Measurements from ENCODE around the gene FAM83D. TPM values are rescaled to one million over a fixed set of nuclear protein-coding genes. Genes with fewer than 3 reads are reported as not detected.

Gene FAM83D
- total RNA-seq, 1 experiment from 2014 or later: 48.1 TPM

GRCh38 chr20:38893565-38894090 is 32.6 kb upstream of the FAM83D start:
- no peaks in the 10 kb centered on the region for H3K9me3 ChIP-seq (ENCODE audit: control insufficient read depth, low read depth, low read length)
- no peak overlapping the region for H2BK15ac ChIP-seq (ENCODE audit: low read depth, low read length)
- no peak overlapping the region for H3K18ac ChIP-seq (ENCODE audit: insufficient read length, low read depth, low read length)
- H3K27me3 ChIP-seq (ENCODE audit: insufficient read depth, low read length): no peaks in the 10 kb centered on the region
- H2BK120ac ChIP-seq (ENCODE audit: low read depth, low read length, poor library complexity, severe bottlenecking): no peak overlapping the region
- peak; percentile 88 for DNase-seq
- H3K4me3 Mint-ChIP-seq: peak overlapping the region; percentile 14 to 40; a peak in 1 of 5 replicates
- no peak overlapping the region for H4K8ac ChIP-seq (replicated peaks; ENCODE audit: insufficient read length, low read depth, low read length)
- no peak overlapping the region for H2BK12ac ChIP-seq (ENCODE audit: insufficient read length, low read depth, low read length)
- H3K4me1 ChIP-seq (ENCODE audit: insufficient read depth, low read length): peaks cover 3% of the 10 kb centered on the region; the same call in 1 of the 2 replicates
- H3K79me1 ChIP-seq (ENCODE audit: insufficient read depth, low read depth, low read length, poor library complexity, severe bottlenecking): no peaks in the 10 kb centered on the region
- H2BK5ac ChIP-seq (ENCODE audit: insufficient read length, low read length): no peak overlapping the region
- peaks cover 18 to 19% of the 10 kb centered on the region in 2 experiments for H3K4me1 Mint-ChIP-seq
- peaks cover 1% of the 10 kb centered on the region; the same call in 1 of the 2 replicates for H3K27me3 Mint-ChIP-seq (ENCODE audit: low read depth)
- H3K9ac ChIP-seq (ENCODE audit: extremely low read depth, insufficient read length, low read length): no peak overlapping the region
- H3K9me3 Mint-ChIP-seq: no peaks in the 10 kb centered on the region
- peaks cover 5% of the 10 kb centered on the region for H3K23me2 ChIP-seq (ENCODE audit: insufficient read length, low read depth, low read length, poor library complexity, severe bottlenecking)
- no peak overlapping the region for H3K27ac Mint-ChIP-seq
- H3K23ac ChIP-seq (ENCODE audit: insufficient read length, low read depth, low read length): no peak overlapping the region
- peak overlapping the region; percentile 48 for H3K4me2 ChIP-seq (ENCODE audit: insufficient read depth, insufficient read length, low read length)
- no peak overlapping the region for H4K91ac ChIP-seq (ENCODE audit: insufficient read length, low read depth, low read length)
- no peaks in the 10 kb centered on the region for H3K79me2 ChIP-seq (ENCODE audit: insufficient read depth, low read length)
- peak; percentile 97 for TF ChIP-seq CTCF (conservative IDR thresholded peaks at IDR 0.05)
- no peak overlapping the region for H4K5ac ChIP-seq (ENCODE audit: insufficient read length, low read depth, low read length)
- H3K14ac ChIP-seq (ENCODE audit: insufficient read depth, low read length): no peak overlapping the region
- H2AFZ ChIP-seq (ENCODE audit: low read length): no peak overlapping the region
- no peak overlapping the region for H3T11ph ChIP-seq (ENCODE audit: low read length)
- no peak overlapping the region for H2BK20ac ChIP-seq (ENCODE audit: low read depth, low read length, poor library complexity, severe bottlenecking)
- H4K20me1 ChIP-seq (ENCODE audit: control insufficient read depth, insufficient read depth, insufficient read length): no peaks in the 10 kb centered on the region
- no peak overlapping the region for H2AK5ac ChIP-seq (ENCODE audit: insufficient read length, low read length)
- no peak overlapping the region for H3K27ac ChIP-seq (ENCODE audit: insufficient read length, low read depth, low read length)
- no CpG with 5 or more reads among the region's 25 CpGs for WGBS (ENCODE audit: extremely low coverage, insufficient read length, low lambda C conversion rate)
- no peaks in the 10 kb centered on the region; a peak in 1 of 7 replicates for H3K36me3 Mint-ChIP-seq (ENCODE audit: insufficient read depth in 1 of 3, low read depth in 3 of 3)
- H3K4ac ChIP-seq (ENCODE audit: low read depth, low read length): no peak overlapping the region
- H3K56ac ChIP-seq (ENCODE audit: insufficient read length, low read depth, low read length): no peak overlapping the region
